H1 (cell line): ENCODE data around the gene CTAGE4. TPM values are rescaled to one million over a fixed set of nuclear protein-coding genes. Genes with fewer than 3 reads are reported as not detected.

Source experiments
- CBX5 ChIP-seq: fragments of 300-800, 300-1000 bp; sonication (generic); IDR thresholded peaks from 2 replicates; pipeline ENCODE4 v1.7.1; 2016; ENCODE audit warnings: antibody characterized with exemption, low read length, low read depth
- CHD1 ChIP-seq: IDR thresholded peaks from 2 replicates; pipeline ENCODE4 v1.6.1; 2012; ENCODE audit warnings: low read depth, low read length, improper control_type of control experiment
- CHD7 ChIP-seq: fragments of 300-600 bp; sonication (generic); IDR thresholded peaks from 2 replicates; pipeline ENCODE4 v1.7.1; 2012; ENCODE audit warnings: low read length, moderate library complexity, mild to moderate bottlenecking, inconsistent platforms; ENCODE audit not compliant: insufficient replicate concordance
- CTBP2 ChIP-seq: IDR thresholded peaks from 2 replicates; pipeline ENCODE4 v1.7.0; 2011; ENCODE audit warnings: borderline replicate concordance, mild to moderate bottlenecking, moderate library complexity, mixed read lengths, low read length; ENCODE audit not compliant: insufficient read depth, insufficient read length
- KDM5A ChIP-seq: fragments of 200-600 bp; IDR thresholded peaks from 2 replicates; pipeline ENCODE4 v1.7.1; 2012; ENCODE audit warnings: mild to moderate bottlenecking, low read length, inconsistent platforms, mixed read lengths
- MAFK ChIP-seq: IDR thresholded peaks from 2 replicates; pipeline ENCODE4 v1.6.1; 2012; ENCODE audit warnings: low read depth, mild to moderate bottlenecking, improper control_type of control experiment, low read length
- RAD21 ChIP-seq, 2 experiments: IDR thresholded peaks in 1 of 2; conservative IDR thresholded peaks in 1 of 2; 2 replicates each; pipeline ENCODE4 v1.6.1; 2011; ENCODE audit warnings: low read depth in 2 of 2, low read length in 2 of 2, improper control_type of control experiment in 1 of 2, inconsistent platforms in 1 of 2, mild to moderate bottlenecking in 1 of 2, moderate library complexity in 1 of 2
- SAP30 ChIP-seq: fragments of 300-600 bp; sonication (generic); IDR thresholded peaks from 2 replicates; pipeline ENCODE4 v1.7.1; 2012; ENCODE audit warnings: low read length, moderate library complexity, mild to moderate bottlenecking, inconsistent platforms; ENCODE audit not compliant: insufficient read depth, insufficient replicate concordance
- SP2 ChIP-seq: IDR thresholded peaks from 2 replicates; pipeline ENCODE4 v1.6.1; 2012; ENCODE audit warnings: mild to moderate bottlenecking, low read length, inconsistent platforms
- TBP ChIP-seq: IDR thresholded peaks from 2 replicates; pipeline ENCODE4 v1.6.1; 2011; ENCODE audit warnings: low read depth, low read length, improper control_type of control experiment
- YY1 ChIP-seq: IDR thresholded peaks from 2 replicates; pipeline ENCODE4 v1.6.1; 2011; ENCODE audit warnings: low read depth, mild to moderate bottlenecking, low read length
- polyA plus RNA-seq, 7 experiments: library from polyadenylated mRNA; depleted of rRNA in 3 of 7; stranded (reverse) in 5 of 7; unstranded in 2 of 7; fragments of >200 nt in 5 of 7; fragments of 200-250 nt in 2 of 7; gene quantifications; 1 replicate in 5 of 7; 2 replicates in 1 of 7; 4 replicates in 1 of 7; pipeline versions ENCODE4 v1.2.1 to v1.2.3, GENCODE V29; 2011 to 2013; ENCODE audit warnings: missing spikeins in 2 of 7, mixed read lengths in 2 of 7
- total RNA-seq: library from RNA; stranded (reverse); fragmentation: NEBNext Ultra II Directional; extraction: Animal tissue kit (Norgen Biotek cat#: 25700); gene quantifications from 2 replicates; pipeline ENCODE4 v1.2.1, GENCODE V29; 2021

The CTAGE4 gene
- total and polyA plus RNA-seq, 2 of the 8 experiments (the other 6 are each of a cell fraction or from before 2014, with no cell fraction given), result 2.9 to 10.3 TPM

- TF ChIP-seq CHD7 (no peak), RAD21 (IDR thresholded peaks at IDR 0.05 in 1 of 2, conservative IDR thresholded peaks at IDR 0.05 in 1 of 2; ENCODE audit: low read depth in 2 of 2, low read length in 2 of 2) (no peak), CHD1 (no peak), MAFK (no peak), YY1 (no peak), SP2 (no peak), KDM5A (no peak), SAP30 (no peak), CTBP2 (no peak), TBP (no peak), CBX5 (no peak)
Measured at GRCh38 chr7:144148224-144148827, 34.9 kb upstream of the CTAGE4 start (continued).
